ENCODE measurements around the gene MFSD2A. TPM values are rescaled to one million over a fixed set of nuclear protein-coding genes. Genes with fewer than 3 reads are reported as not detected.
"Not testable (repeated sequence)": the region's sequence is repeated elsewhere in the genome, so short reads cannot be mapped to it uniquely, and the experiment has no call there.

Gene MFSD2A
- total RNA-seq (2014; rRNA removed; shearing (Covaris generic)): 2.8 and 3.0 TPM in 2 replicates
- 7.5 and 11.6 TPM in 2 replicates for polyA plus RNA-seq (2014; cell fraction: nucleus; rRNA removed)

DNA sequence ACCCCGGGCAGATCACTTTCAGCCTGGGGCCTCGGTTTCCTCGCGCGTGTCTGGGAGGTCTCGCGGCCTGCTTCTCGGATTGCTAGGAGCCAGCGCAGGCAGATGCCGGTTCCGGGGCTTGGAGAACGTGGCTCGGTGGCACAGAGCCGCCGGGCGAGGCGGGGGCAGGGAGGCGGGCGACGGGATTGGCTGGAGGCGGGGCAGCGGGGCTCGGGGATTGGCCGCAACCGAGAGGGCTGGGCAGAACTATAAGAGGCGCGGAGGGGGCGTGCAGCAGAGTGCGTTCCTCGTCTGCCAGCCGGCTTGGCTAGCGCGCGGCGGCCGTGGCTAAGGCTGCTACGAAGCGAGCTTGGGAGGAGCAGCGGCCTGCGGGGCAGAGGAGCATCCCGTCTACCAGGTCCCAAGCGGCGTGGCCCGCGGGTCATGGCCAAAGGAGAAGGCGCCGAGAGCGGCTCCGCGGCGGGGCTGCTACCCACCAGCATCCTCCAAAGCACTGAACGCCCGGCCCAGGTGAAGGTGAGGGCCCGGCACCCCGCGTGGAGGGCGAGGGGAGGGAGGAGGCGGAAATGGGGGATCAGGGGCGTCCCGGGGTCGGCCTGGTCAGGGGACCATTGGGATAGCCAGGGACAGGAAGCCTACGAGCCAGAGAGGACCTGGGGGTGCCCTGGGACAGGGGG, at the start of gene MFSD2A:
Gene MFSD2A (plus strand): TSS at position 276 of the 677 bp plus-strand sequence. CDS start 148 bp downstream, at position 424.
- DNase-seq (ENCODE audit: extremely low read depth, low read depth): peak; percentile 77

DNA sequence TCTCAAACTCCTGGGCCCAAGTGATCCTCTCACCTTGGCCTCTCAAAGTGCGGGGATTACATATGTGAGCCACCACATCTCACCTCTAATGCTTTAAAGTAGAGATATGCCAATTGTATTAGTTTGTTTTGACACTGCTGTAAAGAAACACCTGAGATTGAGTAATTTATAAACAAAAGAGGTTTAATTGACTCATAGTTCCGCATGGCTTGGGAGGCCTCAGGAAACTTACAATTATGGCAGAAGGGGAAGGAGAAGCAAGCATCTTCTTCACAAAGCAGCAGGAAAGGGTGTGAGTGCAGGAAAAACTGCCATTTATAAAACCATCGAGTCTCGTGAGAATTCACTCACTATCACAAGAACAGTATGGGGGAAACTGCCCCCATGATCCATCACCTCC, 49.8 kb upstream of the MFSD2A start:
- DNase-seq (ENCODE audit: extremely low read depth, low read depth): no peak

DNA sequence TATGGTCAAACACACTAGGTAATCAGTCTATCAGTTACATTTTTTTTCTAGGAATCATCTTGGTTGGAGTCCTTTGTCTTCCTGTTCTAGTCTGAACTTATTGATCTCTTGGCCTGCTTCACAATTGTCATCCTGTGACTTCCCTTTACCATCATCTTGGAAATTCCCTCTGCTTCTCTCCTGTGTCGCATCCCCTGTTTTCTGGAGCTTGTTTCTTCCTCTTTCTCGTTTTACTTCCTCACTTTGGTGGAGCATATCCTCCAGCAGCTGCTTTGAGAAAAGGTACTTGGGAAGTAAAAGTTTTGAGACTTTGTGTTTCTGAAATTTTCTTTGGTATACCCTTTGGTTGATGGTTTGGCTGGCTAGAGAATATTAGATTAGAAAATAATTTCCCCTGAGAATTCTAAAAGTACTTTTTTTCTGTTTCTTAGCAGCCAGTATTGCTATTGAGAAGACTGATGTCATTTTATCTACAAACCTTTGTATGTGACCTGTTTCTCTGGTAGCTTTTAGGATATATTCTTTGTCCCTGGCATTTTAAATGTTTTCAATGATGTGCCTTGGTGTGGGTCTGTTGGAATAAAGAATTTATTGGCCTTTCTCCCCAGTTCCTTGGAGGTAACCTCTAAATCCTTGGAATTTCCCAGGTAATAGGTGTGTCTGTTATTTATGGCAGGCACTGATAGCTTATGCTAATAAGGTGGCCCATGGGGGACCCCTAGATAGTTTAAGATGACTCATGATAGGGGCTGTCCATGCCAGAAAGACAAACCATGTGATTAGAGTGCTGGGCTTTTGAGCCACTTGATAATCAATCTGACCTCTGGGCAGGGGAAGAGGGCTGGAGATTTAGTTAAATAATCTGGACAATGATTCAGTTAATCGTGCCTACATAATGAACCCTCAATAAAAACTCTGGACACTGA, 47.2 kb upstream of the MFSD2A start:
- no peak for DNase-seq (ENCODE audit: extremely low read depth, low read depth)

DNA sequence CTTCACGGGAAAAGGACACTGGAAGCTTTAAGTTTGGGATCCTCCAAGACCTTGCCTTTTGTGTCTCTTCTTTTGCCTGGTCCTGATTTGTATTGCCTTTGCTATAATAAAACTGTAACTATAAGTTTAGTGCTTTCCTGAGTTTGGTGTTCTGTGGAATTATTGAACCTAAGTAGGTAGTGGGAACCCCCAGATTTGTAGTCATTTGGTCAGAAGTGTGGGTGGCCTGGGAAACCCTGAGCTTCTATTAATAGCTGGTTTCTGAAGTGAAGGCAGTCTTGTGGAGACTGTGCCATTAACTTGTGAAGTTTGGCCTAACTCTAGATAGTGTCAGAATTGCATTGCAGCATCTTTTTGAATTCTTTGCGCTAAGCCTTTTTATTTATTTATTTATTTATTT, 46.4 kb upstream of the MFSD2A start:
- no peak for DNase-seq (ENCODE audit: extremely low read depth, low read depth)

DNA sequence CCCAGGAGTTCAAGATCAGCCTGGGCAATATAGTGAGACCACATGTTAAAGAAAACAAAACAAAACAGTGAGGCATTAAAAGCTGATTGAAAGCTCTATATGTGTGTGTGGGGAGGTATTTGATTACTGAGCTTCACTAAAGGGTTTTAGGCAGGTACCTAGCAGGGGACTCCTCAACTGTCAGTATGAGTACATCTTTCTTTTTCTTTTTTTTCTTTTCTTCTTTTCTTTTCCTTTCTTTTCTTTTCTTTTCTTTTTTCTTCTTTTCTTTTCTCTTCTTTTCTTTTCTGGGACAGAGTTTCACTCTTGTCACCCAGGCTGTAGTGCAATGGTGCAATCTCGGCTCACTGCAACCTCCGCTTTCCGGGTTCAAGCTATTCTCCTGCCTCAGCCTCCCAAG, 44.7 kb upstream of the MFSD2A start:
- no peak for DNase-seq (ENCODE audit: extremely low read depth, low read depth)

DNA sequence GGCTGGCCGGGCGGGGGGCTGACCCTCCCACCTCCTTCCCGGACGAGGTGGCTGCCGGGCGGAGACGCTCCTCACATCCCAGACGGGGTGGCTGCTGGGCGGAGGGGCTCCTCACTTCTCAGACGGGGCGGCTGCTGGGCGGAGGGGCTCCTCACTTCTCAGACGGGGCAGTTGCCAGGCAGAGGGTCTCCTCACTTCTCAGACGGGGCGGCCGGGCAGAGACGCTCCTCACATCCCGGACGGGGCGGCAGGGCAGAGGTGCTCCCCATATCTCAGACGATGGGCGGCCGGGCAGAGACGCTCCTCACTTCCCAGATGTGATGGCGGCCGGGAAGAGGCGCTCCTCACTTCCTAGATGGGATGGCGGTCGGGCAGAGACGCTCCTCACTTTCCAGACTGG, 41.8 kb upstream of the MFSD2A start:
- not testable (repeated sequence) for DNase-seq (ENCODE audit: extremely low read depth, low read depth)

DNA sequence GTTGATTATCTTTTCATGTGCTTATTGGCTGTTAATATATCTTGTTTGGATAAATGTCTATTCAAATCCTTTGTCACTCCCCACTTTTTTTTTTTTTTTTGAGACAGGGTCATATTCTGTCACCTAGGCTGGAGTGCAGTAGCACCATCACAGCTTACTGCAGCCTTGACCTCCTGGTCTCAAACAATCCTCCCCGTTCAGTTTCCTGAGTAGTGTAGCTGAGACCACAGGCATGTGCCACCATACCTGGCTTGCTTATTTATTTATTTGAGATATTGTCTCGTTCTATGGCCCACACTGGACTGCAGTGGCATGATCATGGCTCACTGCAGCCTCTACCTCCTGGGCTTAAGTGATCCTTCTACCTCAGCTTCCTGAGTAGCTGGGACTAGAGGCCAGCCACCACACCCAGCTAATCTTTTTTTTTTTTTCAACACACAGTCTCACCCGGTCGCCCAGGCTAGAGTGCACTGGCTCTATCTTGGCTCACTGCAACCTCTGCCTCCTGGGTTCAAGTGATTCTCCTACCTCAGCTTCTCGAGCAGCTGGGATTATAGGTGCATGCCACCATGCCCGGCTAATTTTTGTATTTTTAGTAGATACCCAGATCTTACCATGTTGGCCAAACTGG, 39.3 kb upstream of the MFSD2A start:
- DNase-seq (ENCODE audit: extremely low read depth, low read depth): no peak

DNA sequence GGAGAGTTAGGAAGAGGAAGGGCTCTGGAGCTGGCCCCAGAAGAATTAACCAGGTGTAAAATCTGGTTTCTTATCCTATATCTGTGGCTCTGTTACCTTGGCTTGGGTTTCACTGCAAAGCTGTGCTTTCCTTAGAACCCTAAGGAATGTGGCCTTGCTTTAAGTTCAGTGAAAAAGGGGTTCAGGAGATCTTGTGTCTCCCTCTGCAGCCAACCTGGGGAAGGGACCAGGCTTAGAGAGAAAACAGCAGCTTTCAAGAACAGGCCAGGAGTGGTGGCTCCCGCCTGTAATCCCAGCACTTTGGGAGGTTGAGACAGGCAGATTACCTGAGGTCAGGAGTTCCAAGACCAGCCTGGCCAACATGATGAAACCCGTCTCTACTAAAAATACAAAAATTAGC, 37.1 kb upstream of the MFSD2A start:
- DNase-seq (ENCODE audit: extremely low read depth, low read depth): no peak

DNA sequence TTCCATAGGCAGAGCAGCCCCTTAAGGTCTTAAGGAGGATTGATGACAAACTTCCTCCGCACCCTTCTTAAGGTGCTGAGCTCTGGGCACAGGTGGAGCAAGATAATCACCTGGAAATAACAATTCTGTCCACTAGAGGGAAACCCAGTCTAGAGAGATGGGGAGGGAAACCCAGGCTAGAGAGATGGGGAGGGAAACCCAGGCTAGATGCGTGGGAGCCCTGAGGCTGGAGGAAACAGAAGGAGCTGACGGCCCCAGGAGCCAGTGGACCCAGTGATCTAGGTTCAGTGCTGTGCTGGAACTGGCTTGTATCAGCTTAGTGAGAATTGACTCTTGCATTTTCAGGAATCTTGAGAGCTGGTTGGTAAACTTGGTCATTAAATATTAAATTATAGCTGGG, 35.4 kb upstream of the MFSD2A start:
- DNase-seq (ENCODE audit: extremely low read depth, low read depth): peak; percentile 64

DNA sequence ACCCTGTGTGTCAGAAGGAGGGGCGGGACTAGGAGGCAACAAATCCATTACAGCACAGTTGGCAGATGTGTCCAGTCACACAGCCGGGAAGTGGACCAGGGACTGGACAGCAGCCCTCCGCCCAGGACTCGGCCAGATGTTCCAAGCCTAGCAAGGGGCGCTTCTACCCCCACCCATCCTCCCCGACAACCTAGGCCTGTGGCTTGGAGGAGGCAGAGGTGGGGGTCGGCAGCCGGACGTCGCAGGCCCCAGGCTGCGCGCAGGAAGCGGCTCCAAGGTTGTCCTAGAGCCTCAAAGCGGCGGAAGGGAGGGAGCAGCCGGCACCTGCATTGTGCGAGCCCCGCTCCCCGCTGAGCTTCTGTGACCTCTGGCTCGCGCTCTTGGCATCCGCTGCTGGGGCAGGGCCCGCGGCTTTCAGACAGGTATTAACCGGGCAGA, 32.7 kb upstream of the MFSD2A start:
- no peak for DNase-seq (ENCODE audit: extremely low read depth, low read depth)

DNA sequence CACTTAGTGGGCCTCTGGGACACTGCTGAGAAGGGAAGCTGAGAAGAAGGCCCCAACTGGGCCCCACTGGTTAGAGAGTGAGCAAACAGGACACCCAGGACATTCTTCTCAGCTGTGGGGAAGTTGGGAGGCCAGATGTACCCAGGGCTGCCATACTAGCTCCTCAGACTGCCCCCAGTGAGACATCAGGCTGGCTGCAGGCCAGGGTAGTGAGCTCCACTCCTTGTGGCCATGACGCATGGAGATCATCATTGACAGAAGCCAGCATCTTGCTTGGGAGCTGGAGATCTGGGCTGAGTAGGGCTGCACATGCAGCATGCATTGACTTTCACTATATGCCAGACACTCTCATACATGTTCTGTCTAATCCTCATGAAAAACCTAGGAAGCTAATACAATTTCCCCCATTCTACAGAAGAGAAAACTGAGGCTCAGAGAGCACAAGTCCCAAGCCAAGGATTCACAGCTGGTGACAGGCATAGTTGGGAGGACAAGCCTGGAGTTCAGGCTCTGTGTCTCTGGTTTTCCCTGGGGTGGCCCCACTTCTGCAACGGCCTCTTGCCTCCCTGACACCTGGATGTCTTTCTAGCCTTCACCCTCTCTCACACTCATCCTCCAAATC, 29.1 kb upstream of the MFSD2A start:
- DNase-seq (ENCODE audit: extremely low read depth, low read depth): no peak

DNA sequence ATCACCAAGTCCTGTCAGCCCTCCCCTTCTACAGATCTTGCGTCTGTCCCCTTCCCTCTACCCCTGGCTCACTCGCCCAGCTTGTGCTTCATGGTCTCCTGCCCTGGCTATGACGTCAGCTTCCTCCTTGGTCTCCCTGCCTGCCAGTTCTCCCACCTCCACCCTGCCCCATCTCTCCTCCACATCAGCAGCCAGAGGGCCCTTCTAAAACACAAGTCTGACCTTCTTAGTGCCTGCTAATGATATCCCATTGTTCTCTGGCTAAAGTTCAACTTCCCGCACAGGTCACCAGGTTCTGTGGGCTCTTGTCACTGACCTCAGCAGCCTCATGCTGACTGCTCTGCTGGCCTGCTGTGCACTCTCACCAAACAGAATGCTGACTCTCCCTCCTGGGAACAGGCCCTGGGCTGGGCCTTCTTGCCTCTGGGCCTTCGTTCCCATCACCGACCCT, 28.6 kb upstream of the MFSD2A start:
- no peak for DNase-seq (ENCODE audit: extremely low read depth, low read depth)

DNA sequence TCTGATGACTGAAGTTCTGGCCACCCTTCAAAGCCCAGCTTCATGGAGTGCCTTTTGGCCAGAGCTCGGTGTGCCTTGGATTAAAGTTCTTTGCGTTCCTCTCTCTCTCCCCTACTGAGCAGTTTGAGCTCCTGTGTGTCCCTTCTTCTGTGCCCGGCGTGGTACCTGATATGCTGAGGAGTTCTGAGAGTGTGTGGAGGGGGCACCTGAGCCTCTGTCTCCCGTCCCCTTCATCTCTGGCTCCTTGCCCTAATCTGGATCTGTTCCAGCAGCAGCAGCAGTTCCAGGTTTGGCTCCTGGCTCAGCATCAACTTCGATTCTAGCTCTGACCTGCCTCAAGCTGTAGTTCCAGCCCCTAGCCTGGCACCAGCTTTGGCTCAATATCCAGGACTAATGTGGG, 28.1 kb upstream of the MFSD2A start:
- no peak for DNase-seq (ENCODE audit: extremely low read depth, low read depth)

DNA sequence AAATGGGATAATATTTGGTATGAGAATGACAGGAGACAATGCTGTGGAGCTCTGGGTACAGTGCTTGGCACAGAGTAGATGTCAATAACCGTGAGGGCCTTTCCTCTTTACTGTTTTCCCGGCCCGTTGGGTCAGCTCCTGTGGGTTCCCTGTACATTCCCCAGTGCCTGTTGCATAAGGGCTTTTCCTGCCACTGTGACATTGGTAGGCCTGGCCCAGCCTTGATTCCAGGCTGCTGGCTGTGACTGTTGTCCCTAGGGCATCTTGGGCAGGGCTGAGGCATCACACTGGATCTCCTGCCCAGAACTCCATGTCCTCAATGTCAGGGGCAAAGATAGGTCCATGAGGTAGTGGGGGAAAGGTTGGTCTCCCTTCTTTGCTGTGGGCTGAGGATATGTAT, 27.4 kb upstream of the MFSD2A start:
- no peak for DNase-seq (ENCODE audit: extremely low read depth, low read depth)

DNA sequence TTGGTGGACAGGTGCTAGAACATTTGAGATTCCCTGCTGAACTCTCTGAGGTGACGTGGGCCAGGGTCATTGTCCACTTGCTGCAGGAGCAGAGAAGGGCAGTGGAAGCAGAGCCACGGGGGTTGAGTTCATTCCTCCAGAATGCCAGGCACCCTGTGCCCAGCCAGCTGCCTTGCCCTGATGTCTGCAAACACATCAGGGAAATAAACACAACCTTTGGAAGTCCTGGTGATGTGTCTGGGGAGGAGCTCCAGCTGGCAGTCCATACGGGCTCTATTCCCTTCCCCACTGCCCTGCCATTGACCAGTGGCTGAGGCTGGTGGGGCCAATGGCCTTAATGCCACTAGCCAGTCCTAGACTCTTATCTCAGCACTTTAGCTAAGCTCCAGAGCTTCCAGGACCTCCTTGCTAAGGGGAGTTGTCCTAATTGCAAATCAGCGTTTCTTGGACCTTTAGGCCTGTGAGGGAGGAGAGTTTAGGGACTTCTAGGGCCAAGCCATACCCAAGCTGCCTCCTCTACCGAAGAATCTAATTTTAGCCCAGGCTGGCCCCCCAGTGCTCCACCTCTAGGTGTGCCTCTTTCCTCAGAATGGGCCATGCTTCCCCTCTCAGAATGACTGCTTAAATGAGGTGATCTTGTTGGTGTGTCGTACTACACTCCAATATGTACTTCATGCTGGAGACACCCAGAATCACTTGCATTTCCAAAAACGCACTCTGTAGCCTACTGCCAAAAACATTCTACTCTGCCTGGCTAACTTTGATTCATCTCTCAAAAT, 25.9 kb upstream of the MFSD2A start:
- no peak for DNase-seq (ENCODE audit: extremely low read depth, low read depth)

DNA sequence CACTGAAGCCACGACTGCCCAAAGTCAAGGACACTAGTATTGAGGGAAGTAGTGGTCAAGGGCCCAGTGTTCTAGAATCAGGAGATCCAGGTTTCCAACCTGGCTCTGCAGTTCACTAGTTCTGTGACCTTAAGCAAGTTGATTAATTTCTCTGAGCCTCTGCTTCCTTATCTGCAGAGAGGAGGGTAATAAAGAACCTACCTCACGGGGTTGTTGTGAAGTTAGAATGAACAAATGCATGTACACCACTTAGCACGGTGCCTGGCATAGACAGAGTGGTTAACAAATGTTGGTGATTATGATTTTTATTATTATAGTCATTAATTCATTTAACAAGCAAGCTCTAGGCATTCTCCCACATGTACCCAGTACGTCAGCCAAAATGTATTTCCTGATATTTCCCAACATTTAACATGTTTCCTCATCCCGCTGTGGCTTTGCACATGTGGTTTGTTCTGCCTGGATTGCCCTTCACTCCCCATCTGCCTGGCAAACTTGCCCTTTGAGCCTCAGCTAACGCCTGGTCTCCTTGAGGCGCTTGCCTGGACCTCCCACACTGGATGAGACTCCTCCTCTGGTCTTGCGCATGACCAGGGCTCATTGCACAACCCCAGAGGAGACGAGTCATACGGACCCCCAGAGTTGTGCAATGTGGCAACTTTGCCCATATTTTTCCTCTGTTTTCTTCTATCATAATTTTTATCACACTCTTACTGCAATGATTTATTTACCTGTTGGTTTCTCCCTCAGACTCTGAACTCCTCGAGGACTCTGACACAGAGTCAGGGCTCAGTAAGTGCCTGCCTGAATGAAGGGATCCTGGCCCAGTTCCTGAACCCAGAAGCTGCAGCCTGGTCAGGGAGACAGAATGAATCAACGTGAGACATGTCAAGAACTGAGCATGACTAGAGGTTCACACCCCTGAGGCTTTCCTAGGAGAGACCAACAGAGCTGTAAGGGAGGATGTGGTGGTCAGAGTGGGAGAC, 20.7 kb upstream of the MFSD2A start:
- peak; percentile 51 for DNase-seq (ENCODE audit: extremely low read depth, low read depth)

DNA sequence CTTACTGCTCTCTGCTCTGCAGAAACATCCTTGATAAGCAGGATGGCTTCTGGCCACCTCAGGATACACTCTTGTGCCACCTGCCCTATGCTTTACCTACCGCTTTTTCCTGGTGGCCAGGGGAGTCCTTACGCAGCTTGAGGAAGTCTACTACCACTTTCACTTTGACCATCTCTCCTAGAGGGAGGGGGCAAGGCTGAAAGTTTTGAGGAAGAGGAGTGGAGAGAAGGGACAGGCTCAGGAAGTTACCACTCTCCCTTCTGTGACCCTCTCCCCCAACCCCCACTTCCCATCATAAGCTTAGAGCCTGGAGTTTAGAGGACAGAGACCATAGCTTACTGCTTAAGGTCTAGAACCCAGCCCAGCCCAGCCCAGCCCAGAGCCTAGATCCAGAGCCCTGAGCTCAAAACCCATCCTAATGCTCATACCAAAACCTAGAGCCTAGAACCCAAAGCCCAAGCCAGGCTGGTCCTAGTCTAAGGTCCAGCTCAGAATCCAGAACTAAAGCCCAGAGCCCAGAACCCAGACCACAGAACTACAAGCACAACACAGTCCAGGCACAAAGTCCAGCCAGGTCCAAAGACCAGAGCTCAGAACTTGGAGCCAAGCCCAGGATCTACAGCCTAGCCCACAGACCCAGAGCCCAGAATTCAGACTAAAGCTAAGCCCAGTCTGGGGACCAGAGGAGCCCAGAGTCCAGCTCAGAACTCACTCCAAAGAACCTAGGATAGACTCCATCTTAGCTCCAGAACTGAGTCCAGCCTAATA, 18.0 kb upstream of the MFSD2A start:
- no peak for DNase-seq (ENCODE audit: extremely low read depth, low read depth)

DNA sequence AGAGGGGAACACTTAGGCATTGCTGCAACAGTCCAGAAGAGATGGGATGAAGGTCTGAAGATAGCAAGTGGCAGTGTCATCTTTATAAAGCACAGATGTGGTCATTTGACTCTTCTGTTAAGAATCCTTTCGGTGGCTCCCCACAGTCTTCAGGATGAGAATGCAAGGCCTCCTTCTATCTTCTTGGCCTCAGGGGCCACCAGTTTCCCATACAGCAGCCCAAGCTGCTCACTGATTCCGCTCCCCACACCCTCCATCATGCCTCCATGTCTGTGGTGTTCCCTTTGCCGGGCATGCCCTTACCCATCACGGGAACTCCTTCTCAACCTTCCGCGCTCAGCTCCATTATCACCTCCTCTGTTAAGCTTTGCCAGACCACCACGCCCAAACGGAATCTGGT, 16.1 kb upstream of the MFSD2A start:
- DNase-seq (ENCODE audit: extremely low read depth, low read depth): no peak
